Bronchial epithelial cell (primary cell): ENCODE data around the gene NELL2. TPM values are rescaled to one million over a fixed set of nuclear protein-coding genes. Genes with fewer than 3 reads are reported as not detected.

ENCODE experiments used
- DNase-seq: peaks from one replicate; pipeline ENCODE4 v3.0.0-alpha.2; 2010; ENCODE audit warnings: low read depth
- FAIRE-seq: peaks from 2 replicates; lab custom pipeline; 2011; peaks lifted over from hg19 to GRCh38; lab: Jason Lieb, UNC
- H3K27me3 ChIP-seq: 2 replicates; pipeline ENCODE4 v1.5.1; 2011; ENCODE audit warnings: low read length; ENCODE audit not compliant: control insufficient read depth, insufficient read depth
- H3K36me3 ChIP-seq: 2 replicates; pipeline ENCODE4 v1.5.1; 2011; ENCODE audit warnings: low read length; ENCODE audit not compliant: control insufficient read depth, insufficient read depth
- H3K4me3 ChIP-seq: 2 replicates; pipeline ENCODE4 v1.5.1; 2011; ENCODE audit warnings: mild to moderate bottlenecking, low read depth, low read length, control low read depth
- total RNA-seq: library from RNA; depleted of rRNA; stranded (reverse); fragments of >200 nt; gene quantifications from 2 replicates; pipeline ENCODE4 v1.2.1, GENCODE V29; 2014
- TF ChIP-seq, protein P1 (sequence below): IDR thresholded peaks from 2 replicates; pipeline ENCODE4 v1.5.1; 2011; ENCODE audit warnings: mild to moderate bottlenecking, moderate library complexity, low read length, control low read depth, inconsistent platforms; ENCODE audit not compliant: insufficient read depth, severe bottlenecking

Gene NELL2
- total RNA-seq, 1 donor from 2014 or later: not detected

DNA sequence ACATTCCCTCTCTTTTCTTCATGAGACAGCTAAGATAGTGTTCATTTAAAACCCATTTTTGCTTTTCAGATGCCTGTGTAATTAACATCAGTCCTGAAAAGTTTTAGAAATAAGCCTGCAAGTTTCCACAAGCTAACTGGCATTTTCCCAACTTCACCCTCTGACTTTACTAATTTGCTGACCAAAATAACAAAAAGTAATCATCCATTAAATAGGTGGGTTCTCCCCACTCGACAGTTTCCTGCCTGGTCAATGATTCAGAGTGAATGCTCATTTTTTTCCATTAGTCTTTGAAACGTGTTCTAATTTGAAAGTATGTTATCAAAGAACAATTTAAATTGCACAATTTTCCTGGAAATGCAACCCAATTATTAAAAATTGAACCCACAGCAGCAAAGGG, 23.6 kb downstream of the NELL2 start:
- Histone ChIP-seq H3K36me3 (no peaks in the 10 kb centered on the region), H3K4me3 (no peak overlapping the region), H3K27me3 (no peaks in the 10 kb centered on the region)
- FAIRE-seq: no peak
- peak; percentile 50 for DNase-seq
- TF ChIP-seq, protein P1, sequence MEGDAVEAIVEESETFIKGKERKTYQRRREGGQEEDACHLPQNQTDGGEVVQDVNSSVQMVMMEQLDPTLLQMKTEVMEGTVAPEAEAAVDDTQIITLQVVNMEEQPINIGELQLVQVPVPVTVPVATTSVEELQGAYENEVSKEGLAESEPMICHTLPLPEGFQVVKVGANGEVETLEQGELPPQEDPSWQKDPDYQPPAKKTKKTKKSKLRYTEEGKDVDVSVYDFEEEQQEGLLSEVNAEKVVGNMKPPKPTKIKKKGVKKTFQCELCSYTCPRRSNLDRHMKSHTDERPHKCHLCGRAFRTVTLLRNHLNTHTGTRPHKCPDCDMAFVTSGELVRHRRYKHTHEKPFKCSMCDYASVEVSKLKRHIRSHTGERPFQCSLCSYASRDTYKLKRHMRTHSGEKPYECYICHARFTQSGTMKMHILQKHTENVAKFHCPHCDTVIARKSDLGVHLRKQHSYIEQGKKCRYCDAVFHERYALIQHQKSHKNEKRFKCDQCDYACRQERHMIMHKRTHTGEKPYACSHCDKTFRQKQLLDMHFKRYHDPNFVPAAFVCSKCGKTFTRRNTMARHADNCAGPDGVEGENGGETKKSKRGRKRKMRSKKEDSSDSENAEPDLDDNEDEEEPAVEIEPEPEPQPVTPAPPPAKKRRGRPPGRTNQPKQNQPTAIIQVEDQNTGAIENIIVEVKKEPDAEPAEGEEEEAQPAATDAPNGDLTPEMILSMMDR: no peak

DNA sequence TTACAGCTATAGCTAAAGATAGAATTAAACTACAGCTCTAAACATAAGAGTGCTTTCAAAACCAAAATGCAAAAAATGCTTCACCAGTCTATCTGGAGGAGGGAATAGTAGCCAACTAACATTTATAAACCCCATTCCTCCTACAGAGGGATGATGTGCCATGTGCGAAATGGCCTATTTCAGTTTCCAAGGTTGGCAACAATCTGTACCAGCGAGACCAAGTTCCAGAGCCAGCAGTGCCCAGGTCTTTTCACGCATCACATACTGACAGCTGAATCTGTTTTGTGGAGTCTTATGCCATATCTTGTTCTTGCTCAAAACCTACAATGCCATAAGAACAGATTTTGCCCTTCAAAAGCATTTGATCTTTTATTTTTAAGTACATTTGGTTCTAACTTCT, 24.5 kb downstream of the NELL2 start:
- FAIRE-seq (no peak), DNase-seq (no peak)
- Histone ChIP-seq H3K27me3 (no peaks in the 10 kb centered on the region), H3K4me3 (no peak overlapping the region), H3K36me3 (no peaks in the 10 kb centered on the region)
- TF ChIP-seq, protein P1: no peak

DNA sequence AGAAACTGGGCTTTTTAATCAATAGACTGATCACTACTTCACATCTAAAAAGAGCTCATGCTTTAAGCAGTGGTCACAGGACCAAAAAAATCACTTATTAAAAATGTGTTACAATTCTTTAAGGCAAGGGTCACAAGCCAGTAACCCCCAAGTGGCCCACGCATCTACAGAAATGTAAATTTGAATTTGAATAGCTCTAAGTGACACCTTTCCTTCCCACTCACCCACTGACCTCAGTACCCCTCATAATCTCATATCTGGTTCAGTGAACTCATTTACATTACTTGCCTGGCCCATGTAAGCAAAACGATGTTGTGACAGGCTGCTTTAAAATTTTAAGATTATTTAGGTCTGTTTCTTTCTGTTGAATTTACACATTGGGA, 27.4 kb downstream of the NELL2 start:
- Histone ChIP-seq H3K27me3 (no peaks in the 10 kb centered on the region), H3K4me3 (no peak overlapping the region), H3K36me3 (no peaks in the 10 kb centered on the region)
- DNase-seq: no peak
- TF ChIP-seq, protein P1: no peak
- no peak for FAIRE-seq

GRCh38 chr12:44847888-44848702, 28.0 kb downstream of the NELL2 start:
- DNase-seq: no peak
- FAIRE-seq: no peak
- Histone ChIP-seq H3K27me3 (no peaks in the 10 kb centered on the region), H3K4me3 (no peak overlapping the region), H3K36me3 (no peaks in the 10 kb centered on the region)
- TF ChIP-seq, protein P1: no peak

GRCh38 chr12:44847403-44847802, 28.7 kb downstream of the NELL2 start:
- no peak for DNase-seq
- no peak overlapping the region for H3K4me3 ChIP-seq
- TF ChIP-seq, protein P1: no peak
- no peak for FAIRE-seq
- H3K27me3 ChIP-seq: no peaks in the 10 kb centered on the region
- no peaks in the 10 kb centered on the region for H3K36me3 ChIP-seq
